ENCODE results near the gene RTP4. TPM values are rescaled to one million over a fixed set of nuclear protein-coding genes. Genes with fewer than 3 reads are reported as not detected.

Gene RTP4
- total and polyA plus RNA-seq, 9 of the 15 experiments (the other 6 are each of a cell fraction or from before 2014, with no cell fraction given) = 0.06 to 0.17 TPM; not detected in 7

DNA sequence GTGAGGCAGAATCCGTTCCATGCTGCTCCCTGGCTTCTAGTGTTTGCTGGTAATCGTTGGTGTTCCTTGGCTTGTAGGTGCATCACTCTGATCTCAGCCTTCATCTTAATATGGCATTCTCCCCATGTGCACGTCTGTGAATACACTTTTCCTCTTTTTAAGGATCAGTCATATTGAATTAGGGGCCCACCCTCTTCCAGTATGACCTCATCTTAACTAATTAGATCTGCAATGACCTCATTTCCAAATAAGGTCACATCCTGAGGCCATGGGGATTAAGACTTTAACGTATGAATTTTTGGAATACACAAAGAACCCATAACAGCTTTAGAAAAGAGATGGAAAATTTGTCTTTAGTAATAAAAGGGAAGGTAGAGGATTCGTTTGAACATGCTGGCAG lies 42.6 kb upstream of the RTP4 start:
- Histone ChIP-seq H3K4me3 (no peak overlapping the region), H4K20me1 (replicated peaks; ENCODE audit: control insufficient read depth, insufficient read depth, low read length) (no peaks in the 10 kb centered on the region), H3K79me2 (ENCODE audit: control insufficient read depth, insufficient read depth, low read length) (no peaks in the 10 kb centered on the region), H3K4me1 (replicated peaks in 1 of 2; ENCODE audit: control insufficient read depth in 2 of 2, insufficient read depth in 2 of 2, low read length in 2 of 2) (no peaks in the 10 kb centered on the region), H3K9me3 (replicated peaks; ENCODE audit: control insufficient read depth, insufficient read depth, low read depth, low read length) (no peaks in the 10 kb centered on the region), H3K9me1 (ENCODE audit: control insufficient read depth, insufficient read depth, low read length) (no peaks in the 10 kb centered on the region), H3K4me2 (ENCODE audit: insufficient read depth, low read length) (no peak overlapping the region), H3K9ac (ENCODE audit: insufficient read depth in 1 of 2, low read depth in 2 of 2, low read length in 2 of 2) (no peak overlapping the region), H3K36me3 (ENCODE audit: control insufficient read depth, insufficient read depth, low read length) (no peaks in the 10 kb centered on the region), H3K27me3 (ENCODE audit: control insufficient read depth in 2 of 2, insufficient read depth in 2 of 2, low read length in 2 of 2) (peaks cover 0 to 4% of the 10 kb centered on the region in 2 experiments; a peak in 1 of 5 replicates), H3K27ac (ENCODE audit: extremely low read depth, low read depth, low read length) (no peak overlapping the region), H2AFZ (ENCODE audit: low read depth, low read length) (no peak overlapping the region)
- ChIA-PET CTCF (ENCODE audit: low intra/inter-chr PET ratio) (interaction anchor here (0.9 kb wide), 1 partner anchor 354 kb away, joined by 4 read pairs; no protein-coding TSS in a partner anchor), POLR2A (no interaction called here)
- FAIRE-seq = no peak
- ATAC-seq = no peak
- intact Hi-C loops (cut with micrococcal nuclease) (no loop called here), in situ Hi-C loops (cut with MboI) (no loop called here)
- WGBS (ENCODE audit: insufficient coverage, low coverage, missing lambda C conversion rate) = 1% methylated on average over 5 of the region's 5 CpGs
- no peak for DNase-seq (ENCODE audit: extremely low read depth in 1 of 4, low spot score in 3 of 4)
- TF ChIP-seq NEUROD1 (IDR thresholded peaks at IDR 0.05; ENCODE audit: borderline replicate concordance, low read depth, low read length, partially characterized antibody) (no peak), SRF (CRISPR knock-in tag; IDR thresholded peaks at IDR 0.05) (peak in 1 of 2 experiments; percentile 41; a peak in 1 of 4 replicates), ZNF165 (CRISPR knock-in tag; IDR thresholded peaks at IDR 0.05; ENCODE audit: borderline replicate concordance) (no peak)
- no TSS peak for BruUV-seq (replicated peaks)

DNA sequence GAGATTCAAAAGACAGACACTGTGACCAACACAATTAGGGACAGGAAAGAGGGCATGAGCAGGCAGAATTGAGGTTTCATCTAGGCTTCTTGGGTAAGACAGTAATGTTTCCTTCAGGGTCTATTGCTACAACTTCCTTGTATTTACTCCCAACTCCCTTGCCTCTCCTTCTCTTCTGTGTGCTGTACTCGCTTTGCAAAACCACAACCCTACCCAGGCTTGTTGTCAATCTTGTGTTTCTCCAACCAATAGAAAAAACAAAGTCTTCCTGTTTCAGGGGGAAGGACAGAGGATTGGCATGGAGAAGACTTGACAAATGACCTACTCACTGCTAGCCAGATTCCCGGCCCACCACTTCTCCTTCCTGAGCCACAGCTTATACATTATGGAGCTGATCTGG lies 40.3 kb upstream of the RTP4 start:
- Histone ChIP-seq H3K79me2 (ENCODE audit: control insufficient read depth, insufficient read depth, low read length) (no peaks in the 10 kb centered on the region), H3K4me2 (ENCODE audit: insufficient read depth, low read length) (no peak overlapping the region), H3K9me1 (ENCODE audit: control insufficient read depth, insufficient read depth, low read length) (no peaks in the 10 kb centered on the region), H3K9me3 (replicated peaks; ENCODE audit: control insufficient read depth, insufficient read depth, low read depth, low read length) (no peaks in the 10 kb centered on the region), H3K27me3 (ENCODE audit: control insufficient read depth in 2 of 2, insufficient read depth in 2 of 2, low read length in 2 of 2) (peaks cover 0 to 4% of the 10 kb centered on the region in 2 experiments; a peak in 1 of 5 replicates), H3K36me3 (ENCODE audit: control insufficient read depth, insufficient read depth, low read length) (no peaks in the 10 kb centered on the region), H3K4me1 (replicated peaks in 1 of 2; ENCODE audit: control insufficient read depth in 2 of 2, insufficient read depth in 2 of 2, low read length in 2 of 2) (no peaks in the 10 kb centered on the region), H2AFZ (ENCODE audit: low read depth, low read length) (no peak overlapping the region), H4K20me1 (replicated peaks; ENCODE audit: control insufficient read depth, insufficient read depth, low read length) (no peaks in the 10 kb centered on the region; the same call in 1 of the 2 replicates), H3K9ac (ENCODE audit: insufficient read depth in 1 of 2, low read depth in 2 of 2, low read length in 2 of 2) (no peak overlapping the region), H3K4me3 (no peak overlapping the region), H3K27ac (ENCODE audit: extremely low read depth, low read depth, low read length) (no peak overlapping the region)
- no peak for FAIRE-seq
- CTCF ChIA-PET (ENCODE audit: low intra/inter-chr PET ratio) = no interaction called here
- intact Hi-C loops (cut with micrococcal nuclease) (no loop called here), in situ Hi-C loops (cut with MboI) (no loop called here)
- POLR2A ChIA-PET = interaction anchor here (1.1 kb wide), 1 partner anchor 39 kb away, joined by 3 read pairs; no protein-coding TSS in a partner anchor
- no TSS peak for BruUV-seq (replicated peaks)
- no peak for DNase-seq (ENCODE audit: extremely low read depth in 1 of 4, low spot score in 3 of 4)
- 0% methylated on average over 2 of the region's 2 CpGs for WGBS (ENCODE audit: insufficient coverage, low coverage, missing lambda C conversion rate)
- no peak for ATAC-seq
- no peak for TF ChIP-seq BCLAF1 (IDR thresholded peaks at IDR 0.05; ENCODE audit: borderline replicate concordance in 1 of 2, control insufficient read depth in 1 of 2, low read depth in 2 of 2, low read length in 1 of 2)
- no peak for TF ChIP-seq FOXJ3 (CRISPR knock-in tag; IDR thresholded peaks at IDR 0.05)
- no peak for TF ChIP-seq HINFP (tag; conservative IDR thresholded peaks at IDR 0.05; ENCODE audit: low read depth)
- TF ChIP-seq HNRNPL (IDR thresholded peaks at IDR 0.05; ENCODE audit: low read depth, low read length) = no peak
- TF ChIP-seq BCL6 (CRISPR knock-in tag; IDR thresholded peaks at IDR 0.05) = no peak
- TF ChIP-seq ZBTB26 (CRISPR knock-in tag; IDR thresholded peaks at IDR 0.05) = no peak
